Gastrocnemius medialis (tissue), 4 donors: ENCODE results near the gene FHOD3. TPM values are rescaled to one million over a fixed set of nuclear protein-coding genes. Genes with fewer than 3 reads are reported as not detected.

Source experiments
- ATAC-seq, 2 donors: fragments of 150-250 bp; one replicate each; pipeline ENCODE4 v1.9.1; 2016
- DNase-seq, 2 donors: peaks; one replicate each; pipeline ENCODE4 v3.0.0-alpha.2; 2019
- H3K27ac ChIP-seq, 4 donors: fragments of 200-600 bp; sonication (generic); 1 replicate in 1 of 4; 2 replicates in 3 of 4; pipeline ENCODE4 v1.5.1; 2016 to 2018; ENCODE audit warnings: mild to moderate bottlenecking in 2 of 4, moderate library complexity in 1 of 4
- H3K27me3 ChIP-seq, 3 donors: fragments of 200-600 bp; sonication (generic) in 2 of 3; 1 replicate in 1 of 3; 2 replicates in 2 of 3; pipeline versions ENCODE4 v1.5.1 to v1.6.0; 2016 to 2019; ENCODE audit warnings: mild to moderate bottlenecking in 1 of 3, moderate library complexity in 1 of 3
- H3K36me3 ChIP-seq, 2 donors: fragments of 200-600 bp; sonication (generic) in 1 of 2; one replicate each; pipeline ENCODE4 v1.5.1; 2017 to 2018
- H3K4me1 ChIP-seq, 2 donors: fragments of 200-600 bp; sonication (generic) in 1 of 2; one replicate each; pipeline ENCODE4 v1.5.1; 2016 to 2017; ENCODE audit warnings: mild to moderate bottlenecking in 2 of 2
- H3K4me3 ChIP-seq, 4 donors: fragments of 200-600 bp; sonication (generic) in 3 of 4; 1 replicate in 1 of 4; 2 replicates in 3 of 4; pipeline ENCODE4 v1.5.1; 2016 to 2019; ENCODE audit warnings: mild to moderate bottlenecking in 2 of 4
- H3K9me3 ChIP-seq, 3 donors: fragments of 200-600 bp; sonication (generic) in 2 of 3; 1 replicate in 1 of 3; 2 replicates in 2 of 3; pipeline ENCODE4 v1.5.1; 2016 to 2019
- POLR2A ChIP-seq, 2 donors: fragments of 450-650 bp; IDR thresholded peaks; one replicate each; pipeline ENCODE4 v1.6.1; 2017; ENCODE audit warnings: antibody characterized with exemption in 2 of 2, mild to moderate bottlenecking in 2 of 2, moderate library complexity in 2 of 2
- in situ Hi-C, 4 donors: fragments of 200-750 bp; cut with MboI; loops; one replicate each; pipeline versions ENCODE4 v1.15.0 to v1.8.0; 2017; ENCODE audit warnings: low sequenced_read_pairs in 4 of 4
- intact Hi-C: fragments of 100-400 bp; cut with DNase I; formaldehyde crosslinking; loops from one replicate; pipeline ENCODE4 v1.15.1; 2023; ENCODE audit warnings: low total_unique reads
- total RNA-seq, 4 donors: library from RNA; depleted of rRNA; stranded (reverse); fragments of >200 nt; gene quantifications; one replicate each; pipeline versions ENCODE4 v1.1.0 to v1.2.3, GENCODE V29; 2016
- TF ChIP-seq, protein P1 (sequence below), 5 experiments: fragments of 450-650 bp in 3 of 5; fragments of 200-600 bp in 2 of 5; sonication (generic) in 2 of 5; IDR thresholded peaks in 4 of 5; conservative IDR thresholded peaks in 1 of 5; 1 replicate in 4 of 5; 2 replicates in 1 of 5; pipeline ENCODE4 v1.5.1; 2016 to 2019; ENCODE audit warnings: antibody characterized with exemption in 5 of 5, mild to moderate bottlenecking in 3 of 5, moderate library complexity in 3 of 5

Gene FHOD3
- total RNA-seq, 4 donors from 2014 or later = 10.0 to 32.5 (median 17.0) TPM

DNA sequence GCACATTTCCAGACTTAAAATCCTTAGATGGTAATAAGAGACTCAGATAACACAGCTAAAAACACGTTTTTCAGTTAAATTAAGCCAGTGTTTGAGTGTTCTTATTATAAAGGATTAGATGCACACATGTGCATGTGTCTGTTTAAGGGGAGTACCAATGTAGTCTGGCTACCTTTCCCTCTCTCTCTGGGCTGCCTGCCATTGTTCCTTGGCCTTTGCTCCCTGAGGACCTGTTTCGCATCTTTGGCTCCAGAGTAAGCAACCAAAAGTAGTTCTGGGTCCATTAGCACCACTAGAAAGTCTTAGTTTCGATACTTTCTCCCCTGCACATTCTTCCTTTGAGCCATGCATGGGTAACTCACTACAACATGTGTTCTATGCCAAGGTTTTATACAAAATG lies 303.0 kb downstream of the FHOD3 start:
- Histone ChIP-seq H3K27me3 (no peaks in the 10 kb centered on the region), H3K4me3 (no peak overlapping the region), H3K9me3 (no peaks in the 10 kb centered on the region), H3K4me1 (no peaks in the 10 kb centered on the region), H3K27ac (no peak overlapping the region), H3K36me3 (no peaks in the 10 kb centered on the region)
- TF ChIP-seq, protein P1, sequence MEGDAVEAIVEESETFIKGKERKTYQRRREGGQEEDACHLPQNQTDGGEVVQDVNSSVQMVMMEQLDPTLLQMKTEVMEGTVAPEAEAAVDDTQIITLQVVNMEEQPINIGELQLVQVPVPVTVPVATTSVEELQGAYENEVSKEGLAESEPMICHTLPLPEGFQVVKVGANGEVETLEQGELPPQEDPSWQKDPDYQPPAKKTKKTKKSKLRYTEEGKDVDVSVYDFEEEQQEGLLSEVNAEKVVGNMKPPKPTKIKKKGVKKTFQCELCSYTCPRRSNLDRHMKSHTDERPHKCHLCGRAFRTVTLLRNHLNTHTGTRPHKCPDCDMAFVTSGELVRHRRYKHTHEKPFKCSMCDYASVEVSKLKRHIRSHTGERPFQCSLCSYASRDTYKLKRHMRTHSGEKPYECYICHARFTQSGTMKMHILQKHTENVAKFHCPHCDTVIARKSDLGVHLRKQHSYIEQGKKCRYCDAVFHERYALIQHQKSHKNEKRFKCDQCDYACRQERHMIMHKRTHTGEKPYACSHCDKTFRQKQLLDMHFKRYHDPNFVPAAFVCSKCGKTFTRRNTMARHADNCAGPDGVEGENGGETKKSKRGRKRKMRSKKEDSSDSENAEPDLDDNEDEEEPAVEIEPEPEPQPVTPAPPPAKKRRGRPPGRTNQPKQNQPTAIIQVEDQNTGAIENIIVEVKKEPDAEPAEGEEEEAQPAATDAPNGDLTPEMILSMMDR (IDR thresholded peaks at IDR 0.05 in 4 of 5, conservative IDR thresholded peaks at IDR 0.05 in 1 of 5) = no peak
- TF ChIP-seq POLR2A (IDR thresholded peaks at IDR 0.05) = no peak
- in situ Hi-C loops = no loop called here
- ATAC-seq = no peak
- no peak for DNase-seq
- intact Hi-C loops = no loop called here

GRCh38 chr18:36601316-36601715 lies 303.8 kb downstream of the FHOD3 start:
- in situ Hi-C loops = no loop called here
- Histone ChIP-seq H3K27ac (no peak overlapping the region), H3K9me3 (no peaks in the 10 kb centered on the region), H3K4me1 (no peaks in the 10 kb centered on the region), H3K27me3 (no peaks in the 10 kb centered on the region), H3K36me3 (no peaks in the 10 kb centered on the region), H3K4me3 (no peak overlapping the region)
- intact Hi-C loops = no loop called here
- ATAC-seq (no peak), DNase-seq (no peak)
- no peak for TF ChIP-seq POLR2A (IDR thresholded peaks at IDR 0.05)
- TF ChIP-seq, protein P1 (IDR thresholded peaks at IDR 0.05 in 4 of 5, conservative IDR thresholded peaks at IDR 0.05 in 1 of 5) = no peak

DNA sequence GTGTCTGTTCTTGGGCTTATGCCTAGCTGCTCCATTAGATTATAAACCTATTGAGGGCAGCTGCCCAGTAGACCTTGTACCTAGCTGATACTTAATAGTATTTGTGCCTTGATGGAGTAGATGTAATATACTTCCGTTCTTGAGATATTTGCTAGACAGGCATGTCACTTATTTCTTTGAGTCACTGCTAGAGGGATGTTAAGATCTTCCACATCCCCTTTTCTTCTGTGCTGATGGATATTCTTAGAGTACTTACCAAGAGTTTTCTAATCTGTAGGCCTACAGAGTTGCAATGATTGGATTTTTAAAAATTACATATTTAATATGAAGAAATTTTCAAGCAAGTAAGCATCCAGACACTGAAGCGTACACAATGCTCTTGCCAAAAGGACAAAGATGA lies 304.6 kb downstream of the FHOD3 start:
- Histone ChIP-seq H3K27me3 (no peaks in the 10 kb centered on the region), H3K4me3 (no peak overlapping the region), H3K36me3 (no peaks in the 10 kb centered on the region), H3K4me1 (no peaks in the 10 kb centered on the region), H3K9me3 (no peaks in the 10 kb centered on the region), H3K27ac (no peak overlapping the region)
- ATAC-seq (no peak), DNase-seq (no peak)
- intact Hi-C loops (no loop called here), in situ Hi-C loops (no loop called here)
- TF ChIP-seq, protein P1 (IDR thresholded peaks at IDR 0.05 in 4 of 5, conservative IDR thresholded peaks at IDR 0.05 in 1 of 5) = no peak
- TF ChIP-seq POLR2A (IDR thresholded peaks at IDR 0.05) = no peak

- H3K36me3 ChIP-seq = no peaks in the 10 kb centered on the region
- no peak overlapping the region for H3K27ac ChIP-seq
- in situ Hi-C loops = no loop called here
- intact Hi-C loops = no loop called here
- no peak overlapping the region for H3K4me3 ChIP-seq
- ATAC-seq (no peak), DNase-seq (no peak)
- TF ChIP-seq, protein P1 (IDR thresholded peaks at IDR 0.05 in 4 of 5, conservative IDR thresholded peaks at IDR 0.05 in 1 of 5) = no peak
- no peak for TF ChIP-seq POLR2A (IDR thresholded peaks at IDR 0.05)
- H3K4me1 ChIP-seq = no peaks in the 10 kb centered on the region
- H3K27me3 ChIP-seq = no peaks in the 10 kb centered on the region
- no peaks in the 10 kb centered on the region for H3K9me3 ChIP-seq
These were observed 305.1 kb downstream of the FHOD3 start for GRCh38 chr18:36602620-36603019.

DNA sequence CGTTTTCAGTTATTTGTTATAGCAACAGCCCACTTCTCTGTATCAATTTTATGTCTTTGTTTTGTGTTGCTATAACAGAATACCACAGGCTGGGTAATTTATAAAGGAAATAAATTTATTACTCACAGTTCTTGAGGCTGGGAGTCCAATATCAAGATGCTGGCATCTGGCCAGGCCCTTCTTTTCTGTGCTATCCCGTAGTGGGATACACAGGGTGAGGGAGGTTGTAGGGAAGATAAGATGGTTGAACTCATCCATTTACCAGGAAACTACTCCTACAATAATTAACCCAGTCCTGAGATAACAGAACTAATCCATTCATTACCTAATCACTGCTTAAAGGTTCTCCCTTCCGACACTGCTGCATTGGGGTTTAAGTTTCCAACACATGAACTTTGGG lies 310.6 kb downstream of the FHOD3 start:
- Histone ChIP-seq H3K4me3 (no peak overlapping the region), H3K36me3 (no peaks in the 10 kb centered on the region), H3K27me3 (no peaks in the 10 kb centered on the region), H3K9me3 (no peaks in the 10 kb centered on the region), H3K27ac (no peak overlapping the region), H3K4me1 (no peaks in the 10 kb centered on the region)
- in situ Hi-C loops = no loop called here
- no peak for ATAC-seq
- TF ChIP-seq, protein P1 (IDR thresholded peaks at IDR 0.05 in 4 of 5, conservative IDR thresholded peaks at IDR 0.05 in 1 of 5) = no peak
- no peak for TF ChIP-seq POLR2A (IDR thresholded peaks at IDR 0.05)
- intact Hi-C loops = no loop called here
- DNase-seq = no peak
